ENCODE data around the gene TSPAN9.

DNA sequence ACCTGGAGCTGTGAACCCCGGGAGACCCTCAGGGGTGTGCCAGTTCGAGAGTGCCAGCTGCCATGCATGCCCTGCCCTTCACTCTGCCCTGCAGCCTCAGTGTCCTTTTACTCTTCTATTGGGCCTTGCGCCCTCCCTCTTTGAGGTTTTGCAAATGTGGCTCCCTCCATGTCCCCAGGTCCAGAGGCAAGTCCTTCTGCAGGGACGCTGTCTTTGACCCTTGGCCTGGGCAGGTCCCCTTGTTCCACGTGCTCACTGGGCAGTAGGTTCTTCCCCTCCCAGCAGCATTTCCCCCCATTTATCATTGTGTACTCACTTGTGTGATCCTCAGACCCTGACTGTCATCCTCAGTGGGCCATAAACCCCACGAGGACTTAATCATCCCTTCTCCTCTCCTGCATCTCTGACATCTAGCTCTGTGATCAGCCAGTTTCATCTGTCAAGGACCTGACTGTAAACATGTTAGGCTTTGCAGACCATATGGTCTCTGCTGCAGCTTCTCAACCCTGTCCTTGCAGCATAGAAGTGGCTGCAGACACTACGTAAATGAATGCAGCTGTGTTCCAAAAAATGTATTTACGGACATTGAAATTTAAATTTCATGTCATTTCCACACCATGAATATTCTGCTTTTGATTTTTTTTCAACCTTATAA, 36.6 kb downstream of the TSPAN9 start:
- no peak for TF ChIP-seq POLR2A (IDR thresholded peaks at IDR 0.05)
- TF ChIP-seq, protein P1, sequence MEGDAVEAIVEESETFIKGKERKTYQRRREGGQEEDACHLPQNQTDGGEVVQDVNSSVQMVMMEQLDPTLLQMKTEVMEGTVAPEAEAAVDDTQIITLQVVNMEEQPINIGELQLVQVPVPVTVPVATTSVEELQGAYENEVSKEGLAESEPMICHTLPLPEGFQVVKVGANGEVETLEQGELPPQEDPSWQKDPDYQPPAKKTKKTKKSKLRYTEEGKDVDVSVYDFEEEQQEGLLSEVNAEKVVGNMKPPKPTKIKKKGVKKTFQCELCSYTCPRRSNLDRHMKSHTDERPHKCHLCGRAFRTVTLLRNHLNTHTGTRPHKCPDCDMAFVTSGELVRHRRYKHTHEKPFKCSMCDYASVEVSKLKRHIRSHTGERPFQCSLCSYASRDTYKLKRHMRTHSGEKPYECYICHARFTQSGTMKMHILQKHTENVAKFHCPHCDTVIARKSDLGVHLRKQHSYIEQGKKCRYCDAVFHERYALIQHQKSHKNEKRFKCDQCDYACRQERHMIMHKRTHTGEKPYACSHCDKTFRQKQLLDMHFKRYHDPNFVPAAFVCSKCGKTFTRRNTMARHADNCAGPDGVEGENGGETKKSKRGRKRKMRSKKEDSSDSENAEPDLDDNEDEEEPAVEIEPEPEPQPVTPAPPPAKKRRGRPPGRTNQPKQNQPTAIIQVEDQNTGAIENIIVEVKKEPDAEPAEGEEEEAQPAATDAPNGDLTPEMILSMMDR (IDR thresholded peaks at IDR 0.05): no peak
